GM18870 (cell line): ENCODE data around the gene GATAD2B.
"Not testable (repeated sequence)": the region's sequence is repeated elsewhere in the genome, so short reads cannot be mapped to it uniquely, and the experiment has no call there.

Source experiments
- ATAC-seq: cut with Tn5 transposase; IDR thresholded peaks from one replicate; pipeline ENCODE4 v1.9.1; 2021; ENCODE audit warnings: moderate library complexity; ENCODE audit not compliant: unreplicated experiment

GATAD2B gene

GRCh38 chr1:153779781-153780541 lies 142.8 kb downstream of the GATAD2B start:
- ATAC-seq, result no peak

- no peak for ATAC-seq
Measured at GRCh38 chr1:153778824-153779519, 143.8 kb downstream of the GATAD2B start.

GRCh38 chr1:153778051-153778823 lies 144.5 kb downstream of the GATAD2B start:
- no peak for ATAC-seq

- no peak for ATAC-seq
Measured at GRCh38 chr1:153777648-153778047, 145.1 kb downstream of the GATAD2B start.

- no peak for ATAC-seq
Measured at GRCh38 chr1:153776845-153777370, 145.9 kb downstream of the GATAD2B start.

- no peak for ATAC-seq
Measured at GRCh38 chr1:153776352-153776751, 146.4 kb downstream of the GATAD2B start.

- no peak for ATAC-seq
Measured at GRCh38 chr1:153775458-153776327, 147.1 kb downstream of the GATAD2B start.

GRCh38 chr1:153774780-153775457 lies 147.9 kb downstream of the GATAD2B start, which contains the start of gene SLC27A3:
Gene SLC27A3, plus strand, starts transcription at chr1:153775407. Its CDS starts 91 bp downstream, at chr1:153775498.
- no peak for ATAC-seq

- no peak for ATAC-seq
Measured at GRCh38 chr1:153774026-153774595, 148.7 kb downstream of the GATAD2B start.

- no peak for ATAC-seq
Measured at GRCh38 chr1:153773096-153773921, 149.5 kb downstream of the GATAD2B start.

- ATAC-seq, result no peak
Measured at GRCh38 chr1:153771841-153772593, 150.8 kb downstream of the GATAD2B start.

GRCh38 chr1:153771261-153771660 lies 151.5 kb downstream of the GATAD2B start:
- ATAC-seq, result no peak

GRCh38 chr1:153770797-153771196 lies 152.0 kb downstream of the GATAD2B start:
- no peak for ATAC-seq

- ATAC-seq, result no peak
Measured at GRCh38 chr1:153769221-153769620, 153.6 kb downstream of the GATAD2B start.

- no peak for ATAC-seq
Measured at GRCh38 chr1:153768316-153769181, 154.2 kb downstream of the GATAD2B start.

GRCh38 chr1:153767519-153767918 lies 155.3 kb downstream of the GATAD2B start:
- ATAC-seq, result no peak

- ATAC-seq, result not testable (repeated sequence)
Measured at GRCh38 chr1:153766663-153767062, 156.1 kb downstream of the GATAD2B start.
